Breast epithelium (tissue), 4 donors: ENCODE data around the gene TRAPPC3. TPM values are rescaled to one million over a fixed set of nuclear protein-coding genes. Genes with fewer than 3 reads are reported as not detected.

Experiments used
- DNase-seq, 2 donors: peaks; one replicate each; pipeline ENCODE4 v3.0.0-alpha.2; 2019; ENCODE audit warnings: low spot score in 2 of 2
- H3K27ac ChIP-seq, 2 donors: fragments of 200-600 bp; sonication (generic) in 1 of 2; one replicate each; pipeline ENCODE4 v1.5.1; 2016 to 2019; ENCODE audit warnings: mild to moderate bottlenecking in 1 of 2
- H3K27me3 ChIP-seq, 2 donors: fragments of 200-600 bp; sonication (generic) in 1 of 2; one replicate each; pipeline versions ENCODE4 v1.5.1 to v1.6.0; 2017 to 2019; ENCODE audit warnings: control low read depth in 1 of 2, mild to moderate bottlenecking in 1 of 2
- H3K36me3 ChIP-seq: fragments of 200-600 bp; one replicate; pipeline ENCODE4 v1.5.1; 2019
- H3K4me1 ChIP-seq, 2 donors: fragments of 200-600 bp; sonication (generic); one replicate each; pipeline ENCODE4 v1.5.1; 2016 to 2019; ENCODE audit warnings: control low read depth in 1 of 2
- H3K4me3 ChIP-seq, 3 donors: fragments of 200-600 bp; sonication (generic); 1 replicate in 2 of 3; 2 replicates in 1 of 3; pipeline ENCODE4 v1.5.1; 2016 to 2019; ENCODE audit warnings: mild to moderate bottlenecking in 3 of 3, moderate library complexity in 2 of 3
- H3K9me3 ChIP-seq, 2 donors: fragments of 200-600 bp; sonication (generic) in 1 of 2; one replicate each; pipeline ENCODE4 v1.5.1; 2016 to 2019; ENCODE audit warnings: control low read depth in 1 of 2
- CTCF ChIP-seq, 3 donors: fragments of 450-650 bp; IDR thresholded peaks; one replicate each; pipeline ENCODE4 v1.5.1; 2016 to 2017; ENCODE audit warnings: antibody characterized with exemption in 3 of 3, mild to moderate bottlenecking in 3 of 3, moderate library complexity in 3 of 3
- POLR2A ChIP-seq: fragments of 450-650 bp; IDR thresholded peaks from one replicate; pipeline ENCODE4 v1.6.1; 2016; ENCODE audit warnings: antibody characterized with exemption, mild to moderate bottlenecking, moderate library complexity
- POLR2AphosphoS5 ChIP-seq, 3 donors: sonication (generic); formaldehyde crosslinking; IDR thresholded peaks; one replicate each; pipeline ENCODE4 v1.6.1; 2017; ENCODE audit warnings: antibody characterized with exemption in 3 of 3
- intact Hi-C: fragments of 100-400 bp; cut with DNase I; formaldehyde crosslinking; loops from one replicate; pipeline ENCODE4 v1.15.1; 2023; ENCODE audit warnings: low total_unique reads
- total RNA-seq, 3 donors: library from RNA; depleted of rRNA; stranded (reverse); fragments of >200 nt; gene quantifications; one replicate each; pipeline ENCODE4 v1.1.0, GENCODE V29; 2016

The TRAPPC3 gene
- total RNA-seq, 3 donors from 2014 or later = 107 to 118 (median 116) TPM

GRCh38 chr1:36150296-36151133, 1.2 kb upstream of the TRAPPC3 start:
- H3K27ac ChIP-seq = peak overlapping the region; percentile 94 to 98
- intact Hi-C loops = no loop called here
- H3K9me3 ChIP-seq = no peaks in the 10 kb centered on the region
- H3K4me1 ChIP-seq = peaks cover 11 to 33% of the 10 kb centered on the region in 2 donors
- H3K4me3 ChIP-seq = peak overlapping the region in 2 of 3 donors; percentile 6 to 87
- peak; percentile 93 to 96 for DNase-seq
- H3K27me3 ChIP-seq = no peaks in the 10 kb centered on the region
- H3K36me3 ChIP-seq = no peaks in the 10 kb centered on the region
- TF ChIP-seq POLR2AphosphoS5 (IDR thresholded peaks at IDR 0.05) = peak; percentile 48 to 71 (median 69)
- TF ChIP-seq CTCF (IDR thresholded peaks at IDR 0.05) = no peak

- Histone ChIP-seq H3K36me3 (no peaks in the 10 kb centered on the region), H3K27me3 (no peaks in the 10 kb centered on the region), H3K9me3 (no peaks in the 10 kb centered on the region), H3K4me1 (peaks cover 11 to 30% of the 10 kb centered on the region in 2 donors), H3K27ac (peak overlapping the region; percentile 94 to 98), H3K4me3 (peak overlapping the region in 2 of 3 donors; percentile 87 to 88)
- no peak for DNase-seq
- intact Hi-C loops = no loop called here
- TF ChIP-seq CTCF (IDR thresholded peaks at IDR 0.05) = no peak
Observed at GRCh38 chr1:36149973-36150295, 648 bp upstream of the TRAPPC3 start.

GRCh38 chr1:36148821-36149236, 457 bp downstream of the TRAPPC3 start:
- H3K9me3 ChIP-seq = no peaks in the 10 kb centered on the region
- no peak for DNase-seq
- no peaks in the 10 kb centered on the region for H3K27me3 ChIP-seq
- H3K27ac ChIP-seq = peak overlapping the region; percentile 94 to 98
- TF ChIP-seq CTCF (IDR thresholded peaks at IDR 0.05) (no peak), POLR2A (no peak), POLR2AphosphoS5 (IDR thresholded peaks at IDR 0.05) (no peak)
- peaks cover 11 to 27% of the 10 kb centered on the region in 2 donors for H3K4me1 ChIP-seq
- intact Hi-C loops = no loop called here
- H3K36me3 ChIP-seq = no peaks in the 10 kb centered on the region
- H3K4me3 ChIP-seq = peak overlapping the region; percentile 79 to 88 (median 87)

- no peaks in the 10 kb centered on the region for H3K36me3 ChIP-seq
- intact Hi-C loops = no loop called here
- DNase-seq = no peak
- H3K4me1 ChIP-seq = peaks cover 0 to 6% of the 10 kb centered on the region in 2 donors
- H3K4me3 ChIP-seq = no peak overlapping the region
- no peaks in the 10 kb centered on the region for H3K27me3 ChIP-seq
- H3K27ac ChIP-seq = no peak overlapping the region
- H3K9me3 ChIP-seq = no peaks in the 10 kb centered on the region
- TF ChIP-seq CTCF (IDR thresholded peaks at IDR 0.05) (no peak), POLR2A (no peak), POLR2AphosphoS5 (IDR thresholded peaks at IDR 0.05) (no peak)
Observed at GRCh38 chr1:36144413-36144812, 4.9 kb downstream of the TRAPPC3 start.

- H3K4me3 ChIP-seq = no peak overlapping the region
- no peaks in the 10 kb centered on the region for H3K9me3 ChIP-seq
- H3K27ac ChIP-seq = peak overlapping the region in 1 of 2 donors; percentile 25
- H3K4me1 ChIP-seq = peaks cover 0 to 3% of the 10 kb centered on the region in 2 donors
- TF ChIP-seq POLR2AphosphoS5 (IDR thresholded peaks at IDR 0.05) = no peak
- no peak for TF ChIP-seq CTCF (IDR thresholded peaks at IDR 0.05)
- no peak for TF ChIP-seq POLR2A
- no peak for DNase-seq
- intact Hi-C loops = no loop called here
- no peaks in the 10 kb centered on the region for H3K27me3 ChIP-seq
- H3K36me3 ChIP-seq = no peaks in the 10 kb centered on the region
Observed at GRCh38 chr1:36143424-36143823, 5.9 kb downstream of the TRAPPC3 start.
